ENCODE data around the gene ELAC2.

The ELAC2 gene

GRCh38 chr17:12995106-12995895 lies 22.5 kb downstream of the ELAC2 start:
- H3K79me2 ChIP-seq: no peaks in the 10 kb centered on the region
- no peaks in the 10 kb centered on the region for H3K9me3 ChIP-seq (ENCODE audit: control insufficient read depth, low read length)
- no peak overlapping the region for H3K4me3 ChIP-seq (ENCODE audit: low read depth, low read length)
- no peak overlapping the region for H3K27ac ChIP-seq
- no peak overlapping the region for H3K9ac ChIP-seq
- H3K36me3 ChIP-seq (ENCODE audit: control insufficient read depth, insufficient read depth, low read length): no peaks in the 10 kb centered on the region
- H3K4me2 ChIP-seq (ENCODE audit: low read length): no peak overlapping the region
- no peak for TF ChIP-seq CTCF (IDR thresholded peaks at IDR 0.05)
- no peak overlapping the region for H2AFZ ChIP-seq
- H3K27me3 ChIP-seq (ENCODE audit: control insufficient read depth, insufficient read depth, low read length): no peaks in the 10 kb centered on the region
- no peaks in the 10 kb centered on the region for H3K4me1 ChIP-seq

- no peaks in the 10 kb centered on the region for H3K79me2 ChIP-seq
- H3K9ac ChIP-seq: no peak overlapping the region
- no peaks in the 10 kb centered on the region for H3K9me3 ChIP-seq (ENCODE audit: control insufficient read depth, low read length)
- no peak overlapping the region for H3K4me3 ChIP-seq (ENCODE audit: low read depth, low read length)
- no peak overlapping the region for H3K4me2 ChIP-seq (ENCODE audit: low read length)
- H3K27ac ChIP-seq: no peak overlapping the region
- H2AFZ ChIP-seq: no peak overlapping the region
- no peak for TF ChIP-seq CTCF (IDR thresholded peaks at IDR 0.05)
- no peaks in the 10 kb centered on the region for H3K4me1 ChIP-seq
- H3K36me3 ChIP-seq (ENCODE audit: control insufficient read depth, insufficient read depth, low read length): no peaks in the 10 kb centered on the region
- H3K27me3 ChIP-seq (ENCODE audit: control insufficient read depth, insufficient read depth, low read length): no peaks in the 10 kb centered on the region
These were observed 23.3 kb downstream of the ELAC2 start for GRCh38 chr17:12994341-12995074.

GRCh38 chr17:12993631-12994030 lies 24.2 kb downstream of the ELAC2 start:
- H3K4me2 ChIP-seq (ENCODE audit: low read length): no peak overlapping the region
- H3K36me3 ChIP-seq (ENCODE audit: control insufficient read depth, insufficient read depth, low read length): no peaks in the 10 kb centered on the region
- no peaks in the 10 kb centered on the region for H3K79me2 ChIP-seq
- no peak for TF ChIP-seq CTCF (IDR thresholded peaks at IDR 0.05)
- H3K27ac ChIP-seq: no peak overlapping the region
- no peaks in the 10 kb centered on the region for H3K4me1 ChIP-seq
- H3K27me3 ChIP-seq (ENCODE audit: control insufficient read depth, insufficient read depth, low read length): no peaks in the 10 kb centered on the region
- no peak overlapping the region for H3K9ac ChIP-seq
- H3K9me3 ChIP-seq (ENCODE audit: control insufficient read depth, low read length): no peaks in the 10 kb centered on the region
- H2AFZ ChIP-seq: no peak overlapping the region
- no peak overlapping the region for H3K4me3 ChIP-seq (ENCODE audit: low read depth, low read length)

GRCh38 chr17:12992676-12993075 lies 25.2 kb downstream of the ELAC2 start:
- Histone ChIP-seq H3K27ac (no peak overlapping the region), H3K79me2 (no peaks in the 10 kb centered on the region), H3K4me1 (no peaks in the 10 kb centered on the region), H3K4me3 (ENCODE audit: low read depth, low read length) (no peak overlapping the region), H3K4me2 (ENCODE audit: low read length) (no peak overlapping the region), H3K9me3 (ENCODE audit: control insufficient read depth, low read length) (no peaks in the 10 kb centered on the region), H3K36me3 (ENCODE audit: control insufficient read depth, insufficient read depth, low read length) (no peaks in the 10 kb centered on the region), H3K9ac (no peak overlapping the region), H3K27me3 (ENCODE audit: control insufficient read depth, insufficient read depth, low read length) (no peaks in the 10 kb centered on the region), H2AFZ (no peak overlapping the region)
- no peak for TF ChIP-seq CTCF (IDR thresholded peaks at IDR 0.05)
